Measurements from ENCODE around the gene AEBP2.

- TF ChIP-seq CTCF (optimal IDR thresholded peaks at IDR 0.05 in 1 of 3, IDR thresholded peaks at IDR 0.05 in 1 of 3, conservative IDR thresholded peaks at IDR 0.05 in 1 of 3; ENCODE audit: extremely low read depth in 1 of 3, insufficient read depth in 2 of 3, low read length in 3 of 3) = no peak
- no peak for TF ChIP-seq EZH2 (IDR thresholded peaks at IDR 0.05; ENCODE audit: low read length)
Observed at GRCh38 chr12:19394385-19394784, 44.9 kb upstream of the AEBP2 start.
